Colonic mucosa (tissue), 4 donors: Measurements from ENCODE around the gene CTSS. TPM values are rescaled to one million over a fixed set of nuclear protein-coding genes. Genes with fewer than 3 reads are reported as not detected.

ENCODE experiments used
- DNase-seq: peaks from one replicate; pipeline ENCODE4 v3.0.0-alpha.2; 2020
- H3K27ac ChIP-seq: fragments of 200-600 bp; one replicate; pipeline ENCODE4 v1.8.0; 2021
- H3K27me3 ChIP-seq: fragments of 200-600 bp; one replicate; pipeline ENCODE4 v1.8.0; 2021
- H3K36me3 ChIP-seq: fragments of 200-600 bp; one replicate; pipeline ENCODE4 v1.8.0; 2021
- H3K4me1 ChIP-seq: fragments of 200-600 bp; one replicate; pipeline ENCODE4 v1.8.0; 2021; ENCODE audit warnings: mild to moderate bottlenecking
- H3K4me3 ChIP-seq: fragments of 200-600 bp; one replicate; pipeline ENCODE4 v1.8.0; 2021
- H3K9ac ChIP-seq, 2 donors: one replicate each; pipeline ENCODE4 v1.7.0; 2013; ENCODE audit warnings: control low read depth in 2 of 2, low read depth in 2 of 2, low read length in 2 of 2
- H3K9me3 ChIP-seq: fragments of 200-600 bp; one replicate; pipeline ENCODE4 v1.8.0; 2021
- CTCF ChIP-seq: fragments of 200-600 bp; IDR thresholded peaks from one replicate; pipeline ENCODE4 v1.8.0; 2022; ENCODE audit warnings: antibody characterized with exemption, mild to moderate bottlenecking
- intact Hi-C: fragments of 100-400 bp; cut with DNase I; formaldehyde crosslinking; loops from one replicate; pipeline ENCODE4 v1.14.1; 2022
- total RNA-seq, 2 donors: library from RNA; stranded (reverse); fragmentation: NEBNext Ultra II Directional in 1 of 2; extraction: Animal tissue kit (Norgen Biotek cat#: 25700) in 1 of 2; gene quantifications; one replicate each; pipeline ENCODE4 v1.2.1, GENCODE V29; 2021
- donor health status: healthy.
- donor health status: DM: no; HTN: no; CAD: no.
- donor health status: DM: no; HTN: no; CAD: no.

Gene CTSS
- total RNA-seq, 2 donors from 2014 or later, result 210 to 554 TPM

GRCh38 chr1:150761801-150762200, 3.8 kb downstream of the CTSS start:
- no peak overlapping the region for H3K4me3 ChIP-seq
- peaks cover 7% of the 10 kb centered on the region for H3K4me1 ChIP-seq
- H3K27me3 ChIP-seq, result no peaks in the 10 kb centered on the region
- H3K9me3 ChIP-seq, result no peaks in the 10 kb centered on the region
- no peak overlapping the region for H3K9ac ChIP-seq
- TF ChIP-seq CTCF, result no peak
- intact Hi-C loops, result no loop called here
- H3K27ac ChIP-seq, result no peak overlapping the region
- H3K36me3 ChIP-seq, result no peaks in the 10 kb centered on the region
- no peak for DNase-seq

- no peak overlapping the region for H3K4me3 ChIP-seq
- no peak overlapping the region for H3K9ac ChIP-seq
- no peaks in the 10 kb centered on the region for H3K36me3 ChIP-seq
- intact Hi-C loops, result no loop called here
- no peak for DNase-seq
- no peak for TF ChIP-seq CTCF
- no peaks in the 10 kb centered on the region for H3K27me3 ChIP-seq
- H3K27ac ChIP-seq, result no peak overlapping the region
- peaks cover 7% of the 10 kb centered on the region for H3K4me1 ChIP-seq
- H3K9me3 ChIP-seq, result no peaks in the 10 kb centered on the region
Measured at GRCh38 chr1:150760013-150760412, 5.6 kb downstream of the CTSS start.

GRCh38 chr1:150753416-150753815, 12.2 kb downstream of the CTSS start:
- Histone ChIP-seq H3K27ac (peak overlapping the region; percentile 71), H3K36me3 (no peaks in the 10 kb centered on the region)
- intact Hi-C loops, result no loop called here

GRCh38 chr1:150751443-150751842, 14.1 kb downstream of the CTSS start:
- no peaks in the 10 kb centered on the region for H3K4me1 ChIP-seq
- no peak overlapping the region for H3K27ac ChIP-seq
- DNase-seq, result no peak
- no peak for TF ChIP-seq CTCF
- no peak overlapping the region for H3K4me3 ChIP-seq
- intact Hi-C loops, result no loop called here
- no peak overlapping the region for H3K9ac ChIP-seq
- no peaks in the 10 kb centered on the region for H3K27me3 ChIP-seq
- H3K36me3 ChIP-seq, result no peaks in the 10 kb centered on the region
- H3K9me3 ChIP-seq, result no peaks in the 10 kb centered on the region

More at GRCh38 chr1:150753416-150753815, 12.2 kb downstream of the CTSS start:
- peak; percentile 56 for DNase-seq
- no peaks in the 10 kb centered on the region for H3K27me3 ChIP-seq
- H3K9me3 ChIP-seq, result no peaks in the 10 kb centered on the region
- H3K9ac ChIP-seq, result peak overlapping the region in 1 of 2 donors; percentile 55
- no peak overlapping the region for H3K4me3 ChIP-seq
- no peaks in the 10 kb centered on the region for H3K4me1 ChIP-seq
- TF ChIP-seq CTCF, result no peak

GRCh38 chr1:150749720-150750311, 15.8 kb downstream of the CTSS start:
- Histone ChIP-seq H3K9me3 (no peaks in the 10 kb centered on the region), H3K27ac (peak overlapping the region; percentile 78), H3K4me3 (no peak overlapping the region), H3K27me3 (no peaks in the 10 kb centered on the region), H3K36me3 (no peaks in the 10 kb centered on the region), H3K9ac (peak overlapping the region in 1 of 2 donors; percentile 46), H3K4me1 (no peaks in the 10 kb centered on the region)
- no peak for TF ChIP-seq CTCF
- DNase-seq, result peak; percentile 42
- intact Hi-C loops, result no loop called here
